HG02970 (cell line): ENCODE data around the gene ALDH3A2.

Experiments
- ATAC-seq: cut with Tn5 transposase; IDR thresholded peaks from one replicate; pipeline ENCODE4 v1.9.1; 2021; ENCODE audit warnings: mild to moderate bottlenecking, moderate library complexity, moderate number of reproducible peaks; ENCODE audit not compliant: unreplicated experiment, low FRiP score

ALDH3A2 gene

DNA sequence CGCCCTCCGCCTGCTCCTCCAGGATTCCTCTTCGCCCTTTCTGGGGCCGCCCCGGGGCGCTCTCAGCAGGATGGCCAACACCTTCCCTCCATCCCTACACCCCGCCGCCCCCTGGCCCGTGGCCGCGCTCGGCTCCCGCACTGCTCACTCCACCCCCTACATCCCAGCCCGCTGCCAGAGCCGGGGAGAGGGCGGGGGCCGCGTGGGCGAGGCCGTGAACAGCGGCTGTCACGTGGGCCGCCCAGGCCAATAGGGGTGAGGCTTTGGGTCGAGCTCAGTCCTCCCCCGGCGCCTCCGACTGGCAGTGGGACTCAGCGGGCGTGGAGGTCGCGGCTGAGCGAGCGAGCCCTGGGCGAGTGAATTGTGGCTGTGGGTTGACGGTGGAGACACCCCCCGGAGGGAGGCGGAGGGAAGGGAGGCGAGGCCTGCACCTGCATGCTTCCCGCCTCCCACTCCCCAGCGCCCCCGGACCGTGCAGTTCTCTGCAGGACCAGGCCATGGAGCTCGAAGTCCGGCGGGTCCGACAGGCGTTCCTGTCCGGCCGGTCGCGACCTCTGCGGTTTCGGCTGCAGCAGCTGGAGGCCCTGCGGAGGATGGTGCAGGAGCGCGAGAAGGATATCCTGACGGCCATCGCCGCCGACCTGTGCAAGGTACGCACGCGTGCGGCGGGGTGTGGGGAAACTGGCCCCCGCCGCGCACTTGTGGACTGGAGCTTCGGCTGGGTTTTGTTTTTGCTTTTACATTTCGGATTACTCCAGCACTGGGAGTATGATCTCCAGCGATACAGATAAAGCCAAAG, at the start of gene ALDH3A2:
Gene ALDH3A2, plus strand, starts transcription at position 277 of the 799 bp plus-strand sequence. Its CDS starts 221 bp downstream, at position 498.
- ATAC-seq, result peak; percentile 93

DNA sequence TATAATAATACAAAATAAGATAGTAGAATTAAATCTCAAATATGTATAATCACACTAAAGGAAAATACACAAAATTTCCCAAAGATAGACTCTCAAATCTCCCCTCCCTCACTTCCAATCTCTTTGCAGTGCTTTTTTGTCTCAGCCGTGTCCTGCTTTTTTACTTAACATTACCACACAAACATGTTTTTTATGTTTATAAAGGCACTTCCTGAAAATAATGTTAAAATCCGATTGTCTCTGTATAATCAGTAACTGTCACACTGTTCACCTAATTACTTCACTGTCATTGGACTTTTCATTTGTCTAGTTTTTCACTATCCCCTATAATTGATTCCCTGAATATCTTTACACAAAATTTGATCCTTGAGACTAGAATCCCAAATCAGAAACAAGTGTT, 38.2 kb upstream of the ALDH3A2 start:
- no peak for ATAC-seq

DNA sequence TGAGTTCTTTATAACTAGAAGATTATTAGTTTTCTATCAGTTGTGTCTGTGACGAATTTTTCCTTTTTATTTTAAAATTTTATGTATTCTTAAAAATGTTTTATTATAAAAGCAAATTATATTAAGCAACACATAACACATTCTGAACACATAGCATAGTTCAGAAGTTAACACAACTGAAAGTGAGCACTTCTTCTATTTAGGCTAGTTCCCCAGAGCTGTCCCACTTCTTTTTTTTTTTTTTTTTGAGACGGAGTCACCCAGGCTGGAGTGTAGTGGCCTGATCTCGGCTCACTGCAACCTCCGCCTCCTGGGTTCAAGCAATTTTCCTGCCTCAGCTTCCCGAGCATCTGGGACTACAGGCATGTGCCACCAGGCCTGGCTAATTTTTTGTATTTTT, 37.7 kb upstream of the ALDH3A2 start:
- no peak for ATAC-seq

DNA sequence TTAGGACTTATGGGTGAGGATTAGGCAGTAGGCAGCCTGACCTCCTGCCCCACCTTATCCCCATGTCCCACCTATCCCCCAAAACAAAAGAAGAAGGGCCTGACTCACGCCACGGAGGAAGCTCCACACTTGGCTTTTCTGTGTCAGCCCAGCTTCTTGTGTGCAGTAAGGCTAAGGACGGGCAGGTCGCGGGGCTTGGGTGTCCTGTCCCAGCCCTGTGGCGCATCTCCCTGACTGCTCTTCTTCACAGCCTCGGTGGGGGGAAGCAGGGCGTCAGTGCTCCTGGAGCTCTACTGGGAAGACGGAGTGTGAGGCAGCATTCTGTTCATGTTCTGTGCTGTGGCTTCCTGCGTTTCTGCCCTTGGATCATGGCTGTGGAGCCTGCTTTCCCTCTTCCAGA, 34.6 kb upstream of the ALDH3A2 start:
- no peak for ATAC-seq

DNA sequence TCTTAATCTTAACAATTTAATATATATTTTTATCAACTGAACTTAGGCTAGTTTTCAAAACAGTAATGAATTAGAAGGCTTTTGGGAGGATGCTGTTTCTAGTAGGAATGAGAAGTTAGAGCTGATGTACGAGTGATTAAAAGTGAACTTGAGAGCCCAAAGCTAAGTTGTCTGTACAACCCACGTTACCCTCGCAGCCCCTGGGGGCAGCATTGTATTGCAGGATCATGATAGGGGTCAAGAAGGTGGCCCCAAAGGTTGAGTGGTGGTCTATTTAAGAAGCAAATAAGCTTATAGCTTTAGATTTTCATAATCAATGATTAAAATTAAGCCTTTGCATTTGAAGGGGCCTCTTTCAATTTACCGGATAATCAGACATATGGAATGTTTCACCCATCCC, 33.7 kb upstream of the ALDH3A2 start:
- no peak for ATAC-seq

DNA sequence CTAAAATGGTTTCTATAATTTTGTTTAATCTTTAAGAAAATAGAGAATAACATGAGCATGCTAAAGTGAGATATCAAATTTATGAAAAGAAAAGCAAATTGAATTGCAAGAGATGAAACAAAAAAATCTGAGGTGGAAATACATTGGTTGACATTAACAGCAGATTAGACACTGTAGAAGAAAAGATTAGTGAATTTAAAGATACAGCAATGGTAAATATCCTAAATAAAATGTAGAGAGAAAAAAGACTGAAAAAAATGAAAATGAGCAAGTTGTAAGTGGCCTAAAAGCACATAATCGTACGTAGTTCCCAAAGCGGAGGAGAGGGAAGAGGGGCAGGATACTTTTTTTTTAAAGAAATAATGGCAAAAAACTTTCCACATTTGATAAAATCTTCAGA, 30.5 kb upstream of the ALDH3A2 start:
- no peak for ATAC-seq

DNA sequence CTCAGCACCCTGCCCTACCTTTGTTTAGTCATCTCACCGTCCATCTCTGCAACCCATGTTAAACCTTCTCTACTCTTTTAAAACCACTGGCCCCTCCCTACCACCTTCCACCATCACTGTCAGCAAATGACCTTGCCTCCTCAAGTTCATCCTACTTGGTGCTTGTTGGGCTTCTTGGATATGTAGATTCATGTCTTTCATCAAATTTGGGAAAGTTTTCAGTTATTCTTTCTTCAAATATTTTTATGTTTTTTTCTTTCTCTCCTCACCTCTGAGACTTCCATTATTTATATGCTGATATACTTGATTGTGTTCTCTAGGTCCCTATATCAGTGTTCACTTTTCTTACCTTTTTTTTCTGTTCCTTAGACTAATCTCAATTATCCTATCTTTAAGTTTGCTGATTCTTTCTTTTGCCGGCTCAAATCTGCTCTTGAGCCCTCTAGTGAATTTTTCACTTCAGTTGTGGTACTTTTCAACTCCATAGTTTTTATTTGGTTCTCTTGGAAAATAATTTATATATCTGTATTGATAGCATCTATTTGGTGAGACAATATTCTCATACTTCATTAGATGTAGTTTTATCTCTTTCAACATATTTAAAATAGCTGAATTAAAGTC, 28.7 kb upstream of the ALDH3A2 start:
- no peak for ATAC-seq

DNA sequence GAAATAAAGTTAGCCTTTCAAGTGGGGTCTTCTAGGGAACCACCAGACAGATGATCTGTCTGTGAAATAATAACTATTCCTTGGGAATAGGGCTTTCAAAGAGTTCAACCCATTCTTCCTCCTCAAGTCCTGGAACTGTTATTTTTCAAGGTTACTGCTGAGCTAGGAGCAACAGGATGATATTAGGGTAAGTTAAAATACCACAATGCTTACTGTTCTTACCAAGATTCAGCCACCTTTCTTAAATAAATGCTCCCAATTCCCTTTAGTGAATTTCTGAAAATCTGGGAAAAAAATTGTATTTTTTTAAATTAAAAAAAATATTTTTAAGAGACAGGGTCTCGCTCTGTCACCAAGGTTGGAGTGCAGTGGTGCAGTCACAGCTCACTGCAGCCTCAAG, 26.9 kb upstream of the ALDH3A2 start:
- ATAC-seq, result no peak

DNA sequence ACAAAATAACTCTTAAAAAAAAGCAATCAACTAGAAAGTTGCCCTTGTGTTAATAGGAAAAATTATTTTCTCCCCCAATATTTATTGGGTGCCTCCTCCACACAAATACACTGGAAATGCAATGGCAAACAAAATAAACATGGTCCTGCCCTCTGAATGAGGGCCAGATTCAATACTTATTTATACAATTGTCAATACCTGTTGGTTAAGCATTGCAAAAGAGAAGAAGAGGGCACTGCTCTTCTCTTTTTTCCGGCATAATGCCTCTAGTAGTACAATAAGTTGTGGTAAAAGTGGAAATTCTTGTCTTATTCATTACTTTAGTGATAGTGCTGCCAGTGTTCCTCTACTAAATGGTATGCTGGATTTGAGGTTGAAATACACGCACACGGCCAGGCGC, 22.5 kb upstream of the ALDH3A2 start:
- no peak for ATAC-seq

DNA sequence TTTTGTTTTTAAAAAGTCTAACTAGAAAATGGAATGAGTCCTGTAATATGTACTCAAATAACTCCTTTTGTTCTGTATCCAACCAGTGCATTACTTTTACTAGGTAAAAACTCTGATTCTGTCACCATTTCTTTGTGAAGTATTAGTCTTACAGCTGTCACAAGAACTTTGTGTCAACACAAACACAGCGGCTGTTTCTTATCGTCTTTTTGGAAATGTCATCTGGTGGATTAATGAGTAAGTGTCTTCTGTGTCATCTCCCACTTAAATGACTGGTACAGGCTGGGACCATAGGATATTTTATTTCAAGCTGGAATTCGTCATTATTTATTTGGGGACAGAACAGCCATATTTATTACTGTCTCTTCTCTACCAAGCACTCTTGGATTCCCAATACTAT, 19.1 kb upstream of the ALDH3A2 start:
- no peak for ATAC-seq

DNA sequence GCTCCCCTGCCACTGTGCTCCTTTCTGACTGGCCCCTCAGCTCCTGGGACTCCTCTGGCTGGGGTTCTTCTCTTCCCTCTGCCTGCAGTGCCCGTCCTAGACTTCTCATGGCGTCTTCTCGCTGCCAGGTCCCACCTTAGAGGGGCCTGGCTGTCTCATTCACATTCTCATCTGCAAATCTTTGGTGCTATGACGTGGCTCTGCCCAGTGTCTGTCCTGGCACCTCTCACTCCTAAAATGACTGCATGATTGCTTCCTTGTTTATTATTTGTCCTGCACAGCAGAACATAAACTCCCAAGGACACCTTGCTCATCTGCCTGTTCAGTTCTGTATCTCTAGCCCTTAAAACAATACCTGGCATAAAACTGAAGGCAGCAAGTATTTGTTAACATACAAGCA, 18.5 kb upstream of the ALDH3A2 start:
- ATAC-seq, result no peak

DNA sequence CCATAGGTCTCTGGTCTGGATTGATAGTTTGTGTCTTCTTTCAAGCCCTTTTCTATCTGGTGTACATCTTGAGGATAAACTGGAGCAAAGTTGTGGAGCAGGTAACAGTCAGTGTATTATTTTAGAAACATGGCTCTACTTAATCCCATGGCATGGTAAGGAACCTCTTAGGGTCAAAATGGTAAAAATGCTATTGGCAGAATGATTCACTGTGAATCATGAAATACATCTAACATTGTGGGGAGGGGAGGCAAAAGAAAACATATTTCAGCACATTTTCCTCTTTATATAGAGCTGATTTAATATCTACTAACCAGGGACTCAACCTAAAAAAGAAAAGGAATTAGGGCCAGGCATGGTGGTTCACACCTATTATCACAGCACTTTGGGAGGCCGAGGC, 17.9 kb upstream of the ALDH3A2 start:
- ATAC-seq, result no peak

DNA sequence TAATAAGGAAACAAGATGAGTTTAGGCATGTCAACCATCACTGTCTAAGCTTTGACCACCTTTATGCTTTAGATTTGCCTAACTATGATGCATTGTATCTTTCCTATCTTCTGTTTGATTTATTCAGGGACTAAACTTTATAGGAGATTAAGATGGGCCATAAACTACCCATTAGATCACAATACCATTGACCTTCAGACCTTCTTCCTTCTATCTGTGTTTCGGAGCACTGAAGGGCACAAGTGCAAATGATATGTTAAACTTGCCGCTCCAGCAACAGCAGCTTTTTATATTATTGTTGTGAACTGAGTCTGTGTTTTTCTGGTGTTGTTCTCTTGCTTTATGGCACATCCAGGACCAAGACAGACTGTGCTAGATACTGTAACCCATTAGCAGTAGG, 16.6 kb upstream of the ALDH3A2 start:
- ATAC-seq, result no peak

DNA sequence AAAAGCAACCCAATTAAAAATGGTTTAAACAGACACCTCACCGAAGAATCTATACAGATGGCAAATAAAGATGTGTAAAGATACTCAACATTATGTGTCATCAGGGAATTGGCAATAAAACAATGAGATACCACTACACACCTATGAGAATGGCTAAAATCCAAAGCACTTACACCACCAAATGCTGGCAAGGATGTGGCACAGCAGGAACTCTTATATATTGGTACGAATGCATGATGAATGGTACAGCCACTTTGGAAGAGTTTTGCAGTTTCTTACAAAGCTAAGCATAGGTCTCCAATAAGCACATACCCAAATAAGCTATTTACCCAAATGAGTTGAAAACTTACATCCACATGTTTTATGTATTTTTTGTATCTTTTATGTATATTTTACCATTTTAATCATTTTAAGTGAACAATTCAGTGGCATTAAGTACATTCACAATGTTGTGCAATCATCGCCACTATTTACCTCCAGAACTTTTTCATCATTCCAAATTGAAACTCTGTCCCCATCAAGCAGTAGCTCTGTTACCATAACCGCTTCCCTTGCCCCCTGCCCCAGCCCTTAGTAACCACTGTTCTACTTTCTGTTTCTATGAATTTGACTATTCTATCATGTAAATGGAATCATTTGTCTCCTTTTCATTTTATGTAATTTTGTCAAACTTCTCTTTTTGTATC, 6.7 kb upstream of the ALDH3A2 start:
- no peak for ATAC-seq

DNA sequence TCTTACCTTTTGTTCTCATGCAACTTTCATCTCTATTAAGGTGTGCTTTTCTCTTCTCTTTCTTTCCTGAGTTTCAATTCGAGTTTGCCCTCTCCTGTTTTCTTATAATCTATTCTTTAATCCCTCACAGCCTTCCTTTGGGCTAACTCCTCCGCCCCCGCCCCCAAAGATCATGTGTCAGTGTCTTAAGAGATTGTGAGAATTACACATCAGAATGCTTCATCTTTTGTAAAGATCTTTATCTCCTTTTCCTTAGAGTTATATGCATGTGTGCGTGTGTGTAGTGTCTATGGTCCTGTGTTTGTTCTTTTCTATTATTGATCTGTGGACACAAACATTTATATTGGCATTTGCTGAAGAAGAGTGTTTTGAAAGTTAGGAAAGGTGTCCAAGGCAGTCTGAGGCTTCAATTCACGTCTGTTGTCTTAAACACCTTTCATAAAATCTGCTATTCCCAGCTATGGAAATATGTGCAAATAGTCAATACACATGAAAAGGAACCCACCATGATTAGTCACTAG, 6.1 kb upstream of the ALDH3A2 start:
- no peak for ATAC-seq

DNA sequence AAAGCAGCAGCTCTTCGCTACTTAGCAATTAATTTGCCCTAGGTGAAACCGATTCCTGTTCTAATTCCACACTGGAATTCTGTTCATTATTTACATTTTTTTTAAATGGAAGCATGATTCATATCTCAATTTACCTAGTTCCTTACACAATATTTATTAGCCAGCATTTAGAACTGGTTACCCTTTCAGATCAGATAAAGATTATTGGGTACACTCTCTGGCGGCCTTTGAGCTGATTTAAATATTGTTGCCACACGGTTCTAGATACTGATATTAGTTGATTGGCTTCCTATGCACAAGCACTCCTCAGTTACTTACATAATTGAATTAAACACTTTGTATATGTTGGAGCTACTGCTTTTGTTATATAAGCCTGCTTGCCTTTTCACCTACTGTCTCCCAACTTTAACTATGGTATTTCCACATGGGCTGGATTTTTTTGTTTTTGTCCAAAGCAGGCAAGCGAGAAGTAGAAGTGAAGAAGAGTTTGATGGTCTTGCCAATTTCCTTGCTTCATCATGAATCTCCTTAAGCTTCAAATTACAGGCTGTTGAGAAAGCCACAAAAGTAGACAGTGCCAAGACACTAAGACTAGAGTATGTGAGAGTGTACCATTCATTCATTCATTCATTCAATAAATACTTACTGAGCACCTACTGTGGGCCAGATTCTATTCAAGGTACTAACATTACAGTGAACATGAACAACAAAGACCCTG, 3.9 kb upstream of the ALDH3A2 start:
- ATAC-seq, result no peak

DNA sequence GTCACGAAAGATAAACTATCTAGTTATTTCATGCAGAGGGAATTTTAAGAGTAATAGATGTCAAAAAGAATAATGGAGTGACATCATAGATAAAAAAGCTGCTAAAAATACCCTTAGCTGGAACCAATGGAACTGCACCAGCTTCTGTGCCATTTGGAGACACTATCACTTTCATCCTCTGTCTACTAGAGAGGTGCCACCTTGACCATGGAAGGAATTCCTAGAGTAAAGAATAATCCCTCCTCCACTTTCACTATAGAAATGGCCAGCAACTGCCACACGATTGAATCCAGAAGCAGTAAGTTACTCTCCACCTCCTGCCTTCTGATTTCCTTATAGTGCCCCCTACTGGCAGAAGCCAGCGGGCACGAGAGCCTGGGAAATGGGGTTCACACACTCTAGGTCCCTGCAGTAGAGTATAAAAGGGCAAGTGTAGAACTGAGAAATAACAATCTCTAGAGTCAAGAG, 2.8 kb upstream of the ALDH3A2 start:
- no peak for ATAC-seq

DNA sequence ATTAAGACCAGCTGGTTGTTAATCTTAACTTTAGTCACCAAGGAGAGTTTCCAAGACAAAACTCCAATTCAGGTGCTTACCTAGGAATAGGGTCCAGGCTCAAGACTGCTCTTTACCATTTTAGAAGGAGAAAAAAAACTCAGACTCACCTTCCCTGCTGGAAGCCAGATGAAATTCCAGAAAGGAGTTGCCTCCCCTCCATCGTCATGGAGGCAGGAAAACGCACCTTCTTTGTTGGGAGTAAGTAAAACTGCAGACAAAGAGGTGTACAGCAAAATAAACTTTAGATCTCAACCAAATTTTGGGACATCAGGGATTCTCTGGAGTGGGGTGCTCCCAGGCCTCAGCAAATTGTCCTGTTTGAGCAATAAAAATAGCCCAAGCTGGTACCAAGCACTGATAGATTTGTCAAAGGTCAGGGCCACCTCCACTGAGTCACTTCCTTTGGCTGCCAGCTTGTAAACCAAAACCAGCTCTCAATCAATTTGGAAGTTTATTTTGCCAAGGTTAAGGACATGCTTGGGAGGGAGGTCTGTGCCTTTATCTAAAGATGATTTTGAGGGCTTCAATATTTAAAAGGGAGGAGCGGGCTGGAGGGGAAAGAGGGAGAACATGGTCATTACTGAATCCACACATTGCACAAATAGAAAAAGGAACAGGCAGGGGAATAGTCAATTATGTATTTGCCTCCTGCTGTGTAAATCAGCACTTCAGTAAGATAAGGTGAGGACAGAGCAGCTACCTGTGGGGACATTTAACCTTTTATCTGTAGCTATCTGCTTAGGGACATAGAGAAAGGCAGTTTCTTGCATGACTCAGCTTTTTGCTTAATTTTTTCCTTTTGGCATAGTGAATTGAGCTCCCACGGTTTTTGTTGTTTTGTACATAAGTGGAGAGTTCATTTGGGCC, 1.5 kb upstream of the ALDH3A2 start:
- ATAC-seq, result no peak

DNA sequence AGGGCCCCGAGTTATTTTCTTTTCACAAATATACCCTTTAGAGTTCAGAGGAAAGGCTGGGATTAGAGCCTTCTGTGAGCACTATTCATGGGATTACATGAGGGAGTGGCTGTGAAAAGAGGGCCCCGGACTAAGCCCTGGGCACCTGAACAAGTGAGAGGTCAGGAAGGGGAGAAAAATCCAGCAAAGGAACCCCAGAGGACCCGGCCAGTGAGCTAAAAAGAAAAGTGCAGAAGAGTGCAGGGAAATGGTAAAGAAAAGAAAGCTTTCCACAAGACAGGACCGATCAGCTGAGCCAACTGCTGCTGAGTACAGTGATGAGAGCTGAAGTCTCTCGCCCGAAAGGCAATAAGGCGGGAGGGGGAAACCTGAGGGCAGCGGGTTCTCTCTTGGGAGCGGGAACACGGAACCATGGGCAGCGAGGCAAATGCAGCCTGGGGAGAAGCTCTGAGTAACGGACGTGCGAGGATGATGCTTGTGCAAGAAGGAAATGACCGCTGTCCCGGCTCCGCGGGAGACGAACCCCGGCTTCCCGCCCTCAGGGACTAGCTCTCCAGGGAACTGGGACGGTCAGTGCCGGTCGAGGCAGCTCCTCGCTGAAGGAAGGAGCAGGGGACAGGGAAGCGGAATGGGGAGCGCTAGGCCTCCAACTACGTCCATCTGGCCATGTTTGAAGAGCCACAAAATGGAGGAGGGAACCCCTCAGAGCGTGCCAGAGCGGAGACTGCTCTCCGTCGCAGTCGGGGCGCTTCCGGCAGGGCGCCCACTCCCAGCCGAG, 665 bp upstream of the ALDH3A2 start:
- ATAC-seq, result no peak
